Measurements from ENCODE around the gene TMEM240.

- no peak for TF ChIP-seq CTCF (IDR thresholded peaks at IDR 0.05 in 8 of 11, conservative IDR thresholded peaks at IDR 0.05 in 3 of 11)
- TF ChIP-seq POLR2A (IDR thresholded peaks at IDR 0.05): no peak
- TF ChIP-seq POLR2AphosphoS5 (IDR thresholded peaks at IDR 0.05): peak in 2 of 3 donors; percentile 41 to 54
Measured at GRCh38 chr1:1548591-1548990, 8.2 kb upstream of the TMEM240 start.

All from spleen (tissue), 7 donors.